H9 (cell line): Measurements from ENCODE around the gene POU2AF3. TPM values are rescaled to one million over a fixed set of nuclear protein-coding genes. Genes with fewer than 3 reads are reported as not detected.

Experiments
- DNase-seq: peaks from one replicate; pipeline ENCODE4 v3.0.0-alpha.2; 2017
- H2AFZ ChIP-seq: one replicate; pipeline ENCODE4 v1.6.1; 2013; ENCODE audit warnings: mild to moderate bottlenecking, low read length, control low read depth, moderate library complexity
- H2AK5ac ChIP-seq: 2 replicates; pipeline ENCODE4 v1.6.1; 2013; ENCODE audit warnings: low read length, control low read depth, mixed read lengths; ENCODE audit not compliant: insufficient read length
- H2BK120ac ChIP-seq: one replicate; pipeline ENCODE4 v1.6.1; 2013; ENCODE audit warnings: low read depth, mild to moderate bottlenecking, low read length, control low read depth, inconsistent platforms; ENCODE audit not compliant: poor library complexity, severe bottlenecking
- H2BK12ac ChIP-seq: 2 replicates; pipeline ENCODE4 v1.6.1; 2013; ENCODE audit warnings: low read length, control low read depth, mixed read lengths, low read depth; ENCODE audit not compliant: insufficient read length
- H2BK15ac ChIP-seq: 2 replicates; pipeline ENCODE4 v1.6.1; 2013; ENCODE audit warnings: low read depth, low read length, control low read depth
- H2BK20ac ChIP-seq: one replicate; pipeline ENCODE4 v1.6.1; 2013; ENCODE audit warnings: low read depth, mild to moderate bottlenecking, low read length, control low read depth, inconsistent platforms; ENCODE audit not compliant: poor library complexity, severe bottlenecking
- H2BK5ac ChIP-seq: 2 replicates; pipeline ENCODE4 v1.6.1; 2013; ENCODE audit warnings: low read length, control low read depth, mixed read lengths; ENCODE audit not compliant: insufficient read length
- H3K14ac ChIP-seq: 2 replicates; pipeline ENCODE4 v1.6.1; 2013; ENCODE audit warnings: low read length, control low read depth; ENCODE audit not compliant: insufficient read depth
- H3K18ac ChIP-seq: 2 replicates; pipeline ENCODE4 v1.6.1; 2013; ENCODE audit warnings: low read depth, mild to moderate bottlenecking, mixed read lengths, low read length, control low read depth; ENCODE audit not compliant: insufficient read length
- H3K23ac ChIP-seq: 2 replicates; pipeline ENCODE4 v1.6.1; 2013; ENCODE audit warnings: low read length, control low read depth, mixed read lengths, low read depth; ENCODE audit not compliant: insufficient read length
- H3K23me2 ChIP-seq: 2 replicates; pipeline ENCODE4 v1.6.1; 2013; ENCODE audit warnings: low read depth, mild to moderate bottlenecking, mixed read lengths, low read length, control low read depth; ENCODE audit not compliant: insufficient read length, poor library complexity, severe bottlenecking
- H3K27ac ChIP-seq: 2 replicates; pipeline ENCODE4 v1.5.1; 2013; ENCODE audit warnings: low read length, control low read depth, mixed read lengths, low read depth; ENCODE audit not compliant: insufficient read length
- H3K27me3 ChIP-seq: 2 replicates; pipeline ENCODE4 v1.6.1; 2013; ENCODE audit warnings: low read length, control low read depth, inconsistent platforms; ENCODE audit not compliant: insufficient read depth
- H3K4ac ChIP-seq: 2 replicates; pipeline ENCODE4 v1.6.1; 2013; ENCODE audit warnings: low read depth, mild to moderate bottlenecking, control low read depth, inconsistent platforms, low read length, moderate library complexity
- H3K4me1 ChIP-seq: 2 replicates; pipeline ENCODE4 v1.6.1; 2013; ENCODE audit warnings: low read length, control low read depth, inconsistent platforms; ENCODE audit not compliant: insufficient read depth
- H3K4me2 ChIP-seq: 2 replicates; pipeline ENCODE4 v1.6.1; 2013; ENCODE audit warnings: low read length, control low read depth, mixed read lengths; ENCODE audit not compliant: insufficient read length, insufficient read depth
- H3K56ac ChIP-seq: 2 replicates; pipeline ENCODE4 v1.6.1; 2013; ENCODE audit warnings: low read depth, mild to moderate bottlenecking, mixed read lengths, low read length, control low read depth; ENCODE audit not compliant: insufficient read length
- H3K79me1 ChIP-seq: 2 replicates; pipeline ENCODE4 v1.6.1; 2013; ENCODE audit warnings: low read depth, mild to moderate bottlenecking, moderate library complexity, low read length, control low read depth, inconsistent platforms; ENCODE audit not compliant: insufficient read depth, poor library complexity, severe bottlenecking
- H3K79me2 ChIP-seq: 2 replicates; pipeline ENCODE4 v1.6.1; 2013; ENCODE audit warnings: low read length, control low read depth, inconsistent platforms; ENCODE audit not compliant: insufficient read depth
- H3K9ac ChIP-seq: 2 replicates; pipeline ENCODE4 v1.6.1; 2013; ENCODE audit warnings: low read length, control low read depth, mixed read lengths; ENCODE audit not compliant: insufficient read length; ENCODE audit errors: extremely low read depth
- H3K9me3 ChIP-seq: one replicate; pipeline ENCODE4 v1.6.1; 2013; ENCODE audit warnings: low read depth, low read length, inconsistent platforms; ENCODE audit not compliant: control insufficient read depth
- H3T11ph ChIP-seq: one replicate; pipeline ENCODE4 v1.6.1; 2013; ENCODE audit warnings: mild to moderate bottlenecking, low read length, control low read depth, inconsistent platforms
- H4K20me1 ChIP-seq: one replicate; pipeline ENCODE4 v1.6.1; 2013; ENCODE audit not compliant: control insufficient read depth, insufficient read length, insufficient read depth
- H4K5ac ChIP-seq: 2 replicates; pipeline ENCODE4 v1.6.1; 2013; ENCODE audit warnings: low read depth, mild to moderate bottlenecking, mixed read lengths, low read length, control low read depth; ENCODE audit not compliant: insufficient read length
- H4K8ac ChIP-seq: replicated peaks from 2 replicates; pipeline ENCODE4 v1.6.1; 2013; ENCODE audit warnings: low read length, control low read depth, mixed read lengths, low read depth; ENCODE audit not compliant: insufficient read length
- H4K91ac ChIP-seq: 2 replicates; pipeline ENCODE4 v1.6.1; 2013; ENCODE audit warnings: low read depth, mild to moderate bottlenecking, moderate library complexity, mixed read lengths, low read length, control low read depth; ENCODE audit not compliant: insufficient read length
- H3K27ac Mint-ChIP-seq, 3 experiments: 2 replicates in 2 of 3; 3 replicates in 1 of 3; pipeline ENCODE4 v1.8.0; 2020 to 2021; ENCODE audit warnings: mixed read lengths in 3 of 3, mild to moderate bottlenecking in 1 of 3, moderate library complexity in 1 of 3
- H3K27me3 Mint-ChIP-seq: 2 replicates; pipeline ENCODE4 v1.8.0; 2021; ENCODE audit warnings: low read depth, mild to moderate bottlenecking, moderate library complexity, mixed read lengths
- H3K36me3 Mint-ChIP-seq, 3 experiments: 2 replicates in 2 of 3; 3 replicates in 1 of 3; pipeline ENCODE4 v1.8.0; 2020 to 2021; ENCODE audit warnings: low read depth in 3 of 3, mixed read lengths in 3 of 3; ENCODE audit not compliant: insufficient read depth in 1 of 3
- H3K4me1 Mint-ChIP-seq, 2 experiments: 2 replicates each; pipeline ENCODE4 v1.8.0; 2020; ENCODE audit warnings: mixed read lengths in 2 of 2
- H3K4me3 Mint-ChIP-seq, 2 experiments: 2 replicates in 1 of 2; 3 replicates in 1 of 2; pipeline ENCODE4 v1.8.0; 2020 to 2021; ENCODE audit warnings: mild to moderate bottlenecking in 2 of 2, mixed read lengths in 2 of 2, moderate library complexity in 1 of 2
- H3K9me3 Mint-ChIP-seq, 2 experiments: 2 replicates in 1 of 2; 3 replicates in 1 of 2; pipeline ENCODE4 v1.8.0; 2020; ENCODE audit warnings: mild to moderate bottlenecking in 2 of 2, mixed read lengths in 2 of 2, moderate library complexity in 1 of 2
- WGBS: extraction: QIAGEN DNeasy Blood & Tissue Kit; methylation state at CpG from one replicate; pipeline ENCODE4 v1.1.7; 2013; ENCODE audit warnings: missing lambda C conversion rate, low lambda C conversion rate, mixed read lengths; ENCODE audit not compliant: insufficient read length; ENCODE audit errors: extremely low coverage; 5-methylcytosine and 5-hydroxymethylcytosine counted together
- total RNA-seq: library from RNA; stranded (reverse); gene quantifications from 2 replicates; pipeline ENCODE4 v1.2.1, GENCODE V29; 2021
- TF ChIP-seq, protein P1 (sequence below): fragments of 200-600 bp; sonication (generic); conservative IDR thresholded peaks from 3 replicates; pipeline ENCODE4 v1.8.0; 2021; ENCODE audit warnings: antibody characterized with exemption, mild to moderate bottlenecking

The POU2AF3 gene
- total RNA-seq, 1 experiment from 2014 or later = 0.52 TPM

DNA sequence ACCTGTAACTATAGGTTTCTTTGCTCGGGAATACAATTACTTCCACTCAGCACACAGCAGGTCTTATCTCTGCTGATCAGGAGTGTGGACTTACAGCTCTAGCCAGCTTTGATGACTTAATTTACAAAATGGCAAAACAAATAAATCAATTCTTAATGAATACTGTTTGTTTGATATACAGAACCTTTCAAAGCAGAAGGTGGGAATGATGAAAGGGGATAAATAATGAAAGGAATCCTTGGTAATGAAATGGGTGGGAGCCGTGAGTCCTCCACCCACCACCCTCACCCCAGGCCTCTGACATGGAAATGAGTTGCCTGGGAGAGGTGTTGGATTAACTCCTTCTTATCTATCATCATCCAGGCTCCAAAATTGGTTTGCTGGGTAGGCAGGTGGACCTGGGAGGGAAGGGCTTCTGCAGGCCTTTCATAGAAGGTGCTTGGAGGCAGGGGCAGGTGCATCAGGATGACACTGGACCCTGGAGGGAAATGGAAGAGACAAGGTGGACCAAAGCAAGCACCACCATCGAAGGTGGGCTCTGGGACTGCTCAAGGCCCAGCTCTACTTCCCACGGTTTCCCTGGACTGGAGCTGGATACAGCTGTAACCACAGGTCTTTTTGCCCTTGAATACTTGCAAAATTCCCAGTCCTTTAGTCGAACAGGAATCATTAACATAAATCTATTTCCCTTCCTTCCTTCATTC lies 57.8 kb downstream of the POU2AF3 start:
- Histone ChIP-seq H4K5ac (no peak overlapping the region), H2BK20ac (no peak overlapping the region), H3T11ph (no peak overlapping the region), H3K79me2 (no peaks in the 10 kb centered on the region), H3K14ac (no peak overlapping the region), H2BK15ac (no peak overlapping the region), H2BK120ac (no peak overlapping the region), H3K4ac (no peak overlapping the region), H4K20me1 (no peaks in the 10 kb centered on the region), H3K4me1 (no peaks in the 10 kb centered on the region), H3K4me2 (no peak overlapping the region), H3K9me3 (no peaks in the 10 kb centered on the region), H2AFZ (no peak overlapping the region), H3K9ac (no peak overlapping the region), H4K8ac (no peak overlapping the region), H3K27me3 (no peaks in the 10 kb centered on the region), H3K18ac (no peak overlapping the region), H4K91ac (no peak overlapping the region), H2BK5ac (no peak overlapping the region), H3K23ac (no peak overlapping the region), H3K23me2 (no peaks in the 10 kb centered on the region), H3K27ac (no peak overlapping the region), H3K56ac (no peak overlapping the region), H2BK12ac (no peak overlapping the region), H3K79me1 (no peaks in the 10 kb centered on the region), H2AK5ac (no peak overlapping the region)
- Mint-ChIP-seq H3K36me3 (no peaks in the 10 kb centered on the region), H3K9me3 (no peaks in the 10 kb centered on the region; a peak in 1 of 5 replicates), H3K27me3 (peaks cover 3% of the 10 kb centered on the region; the same call in 1 of the 2 replicates), H3K27ac (no peak overlapping the region), H3K4me3 (no peak overlapping the region), H3K4me1 (no peaks in the 10 kb centered on the region)
- DNase-seq = no peak
- TF ChIP-seq, protein P1, sequence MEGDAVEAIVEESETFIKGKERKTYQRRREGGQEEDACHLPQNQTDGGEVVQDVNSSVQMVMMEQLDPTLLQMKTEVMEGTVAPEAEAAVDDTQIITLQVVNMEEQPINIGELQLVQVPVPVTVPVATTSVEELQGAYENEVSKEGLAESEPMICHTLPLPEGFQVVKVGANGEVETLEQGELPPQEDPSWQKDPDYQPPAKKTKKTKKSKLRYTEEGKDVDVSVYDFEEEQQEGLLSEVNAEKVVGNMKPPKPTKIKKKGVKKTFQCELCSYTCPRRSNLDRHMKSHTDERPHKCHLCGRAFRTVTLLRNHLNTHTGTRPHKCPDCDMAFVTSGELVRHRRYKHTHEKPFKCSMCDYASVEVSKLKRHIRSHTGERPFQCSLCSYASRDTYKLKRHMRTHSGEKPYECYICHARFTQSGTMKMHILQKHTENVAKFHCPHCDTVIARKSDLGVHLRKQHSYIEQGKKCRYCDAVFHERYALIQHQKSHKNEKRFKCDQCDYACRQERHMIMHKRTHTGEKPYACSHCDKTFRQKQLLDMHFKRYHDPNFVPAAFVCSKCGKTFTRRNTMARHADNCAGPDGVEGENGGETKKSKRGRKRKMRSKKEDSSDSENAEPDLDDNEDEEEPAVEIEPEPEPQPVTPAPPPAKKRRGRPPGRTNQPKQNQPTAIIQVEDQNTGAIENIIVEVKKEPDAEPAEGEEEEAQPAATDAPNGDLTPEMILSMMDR = no peak
- WGBS = no CpG with 5 or more reads among the region's 5 CpGs
